Measurements from ENCODE around the gene NBEA.
"Not testable (repeated sequence)": the region's sequence is repeated elsewhere in the genome, so short reads cannot be mapped to it uniquely, and the experiment has no call there.

The NBEA gene

GRCh38 chr13:34959489-34959888 lies 17.4 kb downstream of the NBEA start:
- H3K9ac ChIP-seq (ENCODE audit: low read length): no peak overlapping the region
- peaks cover 5% of the 10 kb centered on the region; the same call in 1 of the 2 replicates for H3K9me3 ChIP-seq (ENCODE audit: control insufficient read depth, insufficient read depth, low read depth, low read length)
- peaks cover 13% of the 10 kb centered on the region; the same call in 1 of the 2 replicates for H3K4me1 ChIP-seq (ENCODE audit: control insufficient read depth, insufficient read depth, low read length)
- no peak overlapping the region for H3K27ac ChIP-seq (ENCODE audit: low read depth, low read length)
- H3K36me3 ChIP-seq (ENCODE audit: control insufficient read depth, insufficient read depth, low read length): no peaks in the 10 kb centered on the region
- no peaks in the 10 kb centered on the region for H3K27me3 ChIP-seq (ENCODE audit: control insufficient read depth, insufficient read depth, low read length)
- no peak overlapping the region for H3K4me3 ChIP-seq (ENCODE audit: low read depth, low read length)

GRCh38 chr13:34964558-34964957 lies 22.5 kb downstream of the NBEA start:
- H3K4me3 ChIP-seq (ENCODE audit: low read depth, low read length): no peak overlapping the region
- H3K9me3 ChIP-seq (ENCODE audit: control insufficient read depth, insufficient read depth, low read depth, low read length): peaks cover 3% of the 10 kb centered on the region; the same call in 1 of the 2 replicates
- H3K9ac ChIP-seq (ENCODE audit: low read length): no peak overlapping the region
- no peak overlapping the region for H3K27ac ChIP-seq (ENCODE audit: low read depth, low read length)
- no peaks in the 10 kb centered on the region for H3K27me3 ChIP-seq (ENCODE audit: control insufficient read depth, insufficient read depth, low read length)
- no peaks in the 10 kb centered on the region for H3K36me3 ChIP-seq (ENCODE audit: control insufficient read depth, insufficient read depth, low read length)
- peaks cover 4% of the 10 kb centered on the region; the same call in 1 of the 2 replicates for H3K4me1 ChIP-seq (ENCODE audit: control insufficient read depth, insufficient read depth, low read length)

DNA sequence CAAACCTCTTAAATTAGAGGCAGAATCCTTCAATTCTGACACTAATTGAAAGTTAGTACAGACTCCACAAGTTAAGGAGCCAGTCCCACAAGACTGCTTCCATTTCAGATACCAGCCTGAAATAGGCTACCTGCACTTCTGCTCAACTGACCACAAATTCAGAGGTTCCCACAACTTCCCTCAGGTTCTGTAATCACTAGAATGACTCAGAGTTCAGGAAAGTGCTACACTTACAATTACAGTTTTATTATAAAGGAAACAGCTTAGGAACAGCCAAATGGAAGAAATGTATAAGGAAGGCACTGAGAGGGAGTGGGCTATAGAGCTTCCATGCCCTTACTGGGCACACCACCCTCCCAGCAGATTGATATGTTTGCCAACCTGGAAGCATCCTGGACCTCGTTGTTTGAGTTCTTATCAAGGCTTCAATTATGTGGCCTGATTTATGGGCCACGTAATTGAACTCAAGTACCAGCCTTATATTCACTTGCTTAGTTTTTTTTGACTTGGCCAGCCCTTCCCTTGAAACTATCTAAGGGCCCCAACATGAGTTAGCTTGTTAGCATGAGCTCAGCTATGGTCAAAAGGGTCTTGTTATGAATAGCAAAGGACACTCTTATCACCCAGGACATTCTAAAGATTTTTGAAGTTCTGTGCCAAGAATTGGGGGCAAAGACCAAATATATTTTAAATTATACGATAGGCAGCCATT lies 25.9 kb downstream of the NBEA start:
- Histone ChIP-seq H3K9ac (ENCODE audit: low read length) (no peak overlapping the region), H3K36me3 (ENCODE audit: control insufficient read depth, insufficient read depth, low read length) (no peaks in the 10 kb centered on the region), H3K4me1 (ENCODE audit: control insufficient read depth, insufficient read depth, low read length) (no peaks in the 10 kb centered on the region), H3K4me3 (ENCODE audit: low read depth, low read length) (no peak overlapping the region), H3K27ac (ENCODE audit: low read depth, low read length) (no peak overlapping the region), H3K9me3 (ENCODE audit: control insufficient read depth, insufficient read depth, low read depth, low read length) (peaks cover 11% of the 10 kb centered on the region; the same call in 1 of the 2 replicates), H3K27me3 (ENCODE audit: control insufficient read depth, insufficient read depth, low read length) (no peaks in the 10 kb centered on the region)

- H3K4me1 ChIP-seq (ENCODE audit: control insufficient read depth, insufficient read depth, low read length); H3K4me3 ChIP-seq (ENCODE audit: low read depth, low read length); H3K27ac ChIP-seq (ENCODE audit: low read depth, low read length); H3K9ac ChIP-seq (ENCODE audit: low read length); H3K36me3 ChIP-seq (ENCODE audit: control insufficient read depth, insufficient read depth, low read length); H3K27me3 ChIP-seq (ENCODE audit: control insufficient read depth, insufficient read depth, low read length): not testable (repeated sequence)
- peaks cover 11% of the 10 kb centered on the region; the same call in 1 of the 2 replicates for H3K9me3 ChIP-seq (ENCODE audit: control insufficient read depth, insufficient read depth, low read depth, low read length)
Observed at GRCh38 chr13:34969539-34969938, 27.5 kb downstream of the NBEA start.

DNA sequence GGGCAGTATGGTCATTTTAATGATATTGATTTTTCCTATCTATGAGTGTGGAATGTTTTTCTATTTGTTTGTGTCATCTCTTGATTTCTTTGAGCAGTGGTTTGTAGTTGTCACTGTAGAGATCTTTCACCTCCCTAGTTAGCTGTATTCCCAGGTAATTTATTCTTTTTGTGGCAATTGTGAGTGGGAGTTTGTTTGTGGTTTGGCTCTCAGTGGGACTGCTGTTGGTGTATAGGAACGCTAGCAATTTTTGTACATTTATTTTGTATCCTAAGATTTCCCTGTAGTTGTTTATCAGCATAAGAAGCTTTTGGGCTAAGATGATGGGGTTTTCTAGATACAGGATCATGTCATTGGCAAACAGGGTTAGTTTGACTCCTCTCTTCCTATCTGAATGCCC lies 28.9 kb downstream of the NBEA start:
- Histone ChIP-seq H3K9me3 (ENCODE audit: control insufficient read depth, insufficient read depth, low read depth, low read length) (peaks cover 11% of the 10 kb centered on the region; the same call in 1 of the 2 replicates), H3K4me1 (ENCODE audit: control insufficient read depth, insufficient read depth, low read length) (no peaks in the 10 kb centered on the region), H3K36me3 (ENCODE audit: control insufficient read depth, insufficient read depth, low read length) (peaks cover 6% of the 10 kb centered on the region; the same call in 1 of the 2 replicates), H3K9ac (ENCODE audit: low read length) (no peak overlapping the region), H3K27ac (ENCODE audit: low read depth, low read length) (no peak overlapping the region), H3K4me3 (ENCODE audit: low read depth, low read length) (no peak overlapping the region), H3K27me3 (ENCODE audit: control insufficient read depth, insufficient read depth, low read length) (no peaks in the 10 kb centered on the region)

GRCh38 chr13:34971473-34971872 lies 29.4 kb downstream of the NBEA start:
- peaks cover 11% of the 10 kb centered on the region; the same call in 1 of the 2 replicates for H3K9me3 ChIP-seq (ENCODE audit: control insufficient read depth, insufficient read depth, low read depth, low read length)
- H3K36me3 ChIP-seq (ENCODE audit: control insufficient read depth, insufficient read depth, low read length): peaks cover 6% of the 10 kb centered on the region; the same call in 1 of the 2 replicates
- H3K4me1 ChIP-seq (ENCODE audit: control insufficient read depth, insufficient read depth, low read length): no peaks in the 10 kb centered on the region
- H3K9ac ChIP-seq (ENCODE audit: low read length): no peak overlapping the region
- no peaks in the 10 kb centered on the region for H3K27me3 ChIP-seq (ENCODE audit: control insufficient read depth, insufficient read depth, low read length)
- no peak overlapping the region for H3K27ac ChIP-seq (ENCODE audit: low read depth, low read length)
- H3K4me3 ChIP-seq (ENCODE audit: low read depth, low read length): no peak overlapping the region

GRCh38 chr13:34985199-34985598 lies 43.1 kb downstream of the NBEA start:
- H3K36me3 ChIP-seq (ENCODE audit: control insufficient read depth, insufficient read depth, low read length); H3K27ac ChIP-seq (ENCODE audit: low read depth, low read length); H3K9ac ChIP-seq (ENCODE audit: low read length); H3K27me3 ChIP-seq (ENCODE audit: control insufficient read depth, insufficient read depth, low read length); H3K4me1 ChIP-seq (ENCODE audit: control insufficient read depth, insufficient read depth, low read length); H3K4me3 ChIP-seq (ENCODE audit: low read depth, low read length): not testable (repeated sequence)
- peaks cover 18% of the 10 kb centered on the region for H3K9me3 ChIP-seq (ENCODE audit: control insufficient read depth, insufficient read depth, low read depth, low read length)

DNA sequence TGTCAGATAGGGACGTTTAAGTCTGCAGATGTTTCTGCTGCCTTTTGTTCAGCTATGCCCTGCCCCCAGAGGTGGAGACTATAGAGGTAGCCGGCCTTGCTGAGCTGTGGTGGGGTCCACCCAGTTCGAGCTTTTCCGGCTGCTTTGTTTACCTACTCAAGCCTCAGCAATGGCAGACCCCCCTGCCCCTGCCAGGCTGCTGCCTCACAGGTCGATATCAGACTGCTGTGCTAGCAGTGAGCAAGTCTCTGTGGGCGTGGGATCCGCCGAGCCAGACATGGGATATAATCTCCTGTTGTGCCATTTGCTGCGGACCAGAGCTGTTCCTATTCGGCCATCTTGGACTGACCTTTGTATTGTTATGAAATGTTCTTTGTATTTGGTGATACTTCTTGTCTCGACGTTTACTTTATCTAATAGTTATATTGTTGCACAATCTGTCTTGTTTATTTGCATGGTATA lies 46.3 kb downstream of the NBEA start:
- H3K9me3 ChIP-seq (ENCODE audit: control insufficient read depth, insufficient read depth, low read depth, low read length): peaks cover 37% of the 10 kb centered on the region
- H3K4me1 ChIP-seq (ENCODE audit: control insufficient read depth, insufficient read depth, low read length): no peaks in the 10 kb centered on the region
- 0 out of 2 replicates have a peak, but pooled peaks cover 5% of the 10 kb centered on the region for H3K36me3 ChIP-seq (ENCODE audit: control insufficient read depth, insufficient read depth, low read length)
- no peak overlapping the region for H3K9ac ChIP-seq (ENCODE audit: low read length)
- H3K27me3 ChIP-seq (ENCODE audit: control insufficient read depth, insufficient read depth, low read length): no peaks in the 10 kb centered on the region
- H3K4me3 ChIP-seq (ENCODE audit: low read depth, low read length): no peak overlapping the region
- no peak overlapping the region for H3K27ac ChIP-seq (ENCODE audit: low read depth, low read length)

DNA sequence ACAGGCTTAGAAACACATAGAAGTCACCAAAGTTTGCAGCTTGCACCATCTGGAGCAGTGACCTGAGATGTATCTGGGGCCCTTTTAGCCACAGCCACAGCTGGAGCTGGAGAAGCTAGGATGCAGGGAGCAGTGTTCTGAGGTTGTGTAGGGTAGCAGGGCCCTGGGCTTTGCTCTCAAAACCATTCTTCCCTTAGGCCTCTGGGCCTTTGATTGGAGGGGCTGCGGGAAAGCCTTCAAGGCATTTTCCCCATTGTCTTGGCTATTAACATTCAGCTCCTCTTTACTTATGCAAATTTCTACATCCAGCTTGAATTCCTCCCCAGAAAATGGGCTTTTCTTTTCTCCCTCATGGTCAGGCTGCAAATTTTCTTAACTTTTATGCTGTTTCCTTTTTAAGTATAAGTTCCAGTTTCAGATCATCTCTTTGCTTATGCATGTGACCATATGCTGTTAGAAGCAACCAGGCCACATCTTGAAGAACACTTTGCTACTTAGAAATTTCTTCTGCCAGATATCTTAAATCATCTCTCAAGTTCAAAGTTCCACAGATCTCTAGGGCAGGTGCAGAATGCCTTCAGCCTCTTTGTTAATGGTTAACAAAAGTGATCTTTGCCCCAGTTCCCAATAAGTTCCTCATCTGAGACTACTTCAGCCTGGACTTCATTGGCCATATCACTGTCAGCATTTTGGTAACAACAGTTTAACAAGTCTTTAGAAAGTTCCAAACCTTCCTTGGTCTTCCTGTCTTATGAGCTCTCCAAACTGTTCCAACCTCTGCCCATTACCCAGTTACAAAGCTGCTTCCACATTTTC lies 48.5 kb downstream of the NBEA start:
- H3K4me1 ChIP-seq (ENCODE audit: control insufficient read depth, insufficient read depth, low read length): no peaks in the 10 kb centered on the region
- H3K36me3 ChIP-seq (ENCODE audit: control insufficient read depth, insufficient read depth, low read length): 0 out of 2 replicates have a peak, but pooled peaks cover 5% of the 10 kb centered on the region
- no peaks in the 10 kb centered on the region for H3K27me3 ChIP-seq (ENCODE audit: control insufficient read depth, insufficient read depth, low read length)
- H3K9me3 ChIP-seq (ENCODE audit: control insufficient read depth, insufficient read depth, low read depth, low read length): peaks cover 37% of the 10 kb centered on the region
- H3K9ac ChIP-seq (ENCODE audit: low read length): no peak overlapping the region
- no peak overlapping the region for H3K27ac ChIP-seq (ENCODE audit: low read depth, low read length)
- no peak overlapping the region for H3K4me3 ChIP-seq (ENCODE audit: low read depth, low read length)

DNA sequence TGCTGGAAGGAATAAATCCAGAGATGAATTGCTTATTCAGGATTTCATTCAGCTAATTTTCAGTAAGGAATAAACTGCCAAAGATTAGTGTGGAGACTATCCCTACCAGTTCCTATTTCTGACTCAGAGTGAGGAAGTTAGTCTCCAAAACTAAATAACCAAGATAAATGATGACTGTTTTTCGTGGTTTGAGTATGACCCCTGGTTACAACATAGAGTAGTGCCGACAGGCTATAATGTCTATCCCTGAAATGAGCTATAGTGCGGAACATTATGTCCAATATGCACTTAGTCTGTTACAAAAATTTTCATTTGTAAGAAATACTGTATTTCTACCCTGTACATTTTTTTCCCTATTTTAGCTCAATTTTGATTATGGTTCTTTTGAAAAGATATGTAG lies 51.4 kb downstream of the NBEA start:
- H3K4me3 ChIP-seq (ENCODE audit: low read depth, low read length): no peak overlapping the region
- no peaks in the 10 kb centered on the region for H3K4me1 ChIP-seq (ENCODE audit: control insufficient read depth, insufficient read depth, low read length)
- H3K27me3 ChIP-seq (ENCODE audit: control insufficient read depth, insufficient read depth, low read length): no peaks in the 10 kb centered on the region
- H3K27ac ChIP-seq (ENCODE audit: low read depth, low read length): no peak overlapping the region
- H3K9me3 ChIP-seq (ENCODE audit: control insufficient read depth, insufficient read depth, low read depth, low read length): peaks cover 37% of the 10 kb centered on the region
- no peak overlapping the region for H3K9ac ChIP-seq (ENCODE audit: low read length)
- 0 out of 2 replicates have a peak, but pooled peaks cover 5% of the 10 kb centered on the region for H3K36me3 ChIP-seq (ENCODE audit: control insufficient read depth, insufficient read depth, low read length)

- H3K9me3 ChIP-seq (ENCODE audit: control insufficient read depth, insufficient read depth, low read depth, low read length); H3K4me3 ChIP-seq (ENCODE audit: low read depth, low read length); H3K9ac ChIP-seq (ENCODE audit: low read length); H3K4me1 ChIP-seq (ENCODE audit: control insufficient read depth, insufficient read depth, low read length); H3K36me3 ChIP-seq (ENCODE audit: control insufficient read depth, insufficient read depth, low read length); H3K27ac ChIP-seq (ENCODE audit: low read depth, low read length); H3K27me3 ChIP-seq (ENCODE audit: control insufficient read depth, insufficient read depth, low read length): not testable (repeated sequence)
Observed at GRCh38 chr13:35003734-35004133, 61.7 kb downstream of the NBEA start.
